HG02759 (cell line): ENCODE measurements around the gene LRRC36.
"Not testable (repeated sequence)": the region's sequence is repeated elsewhere in the genome, so short reads cannot be mapped to it uniquely, and the experiment has no call there.

ENCODE experiments used
- ATAC-seq: cut with Tn5 transposase; IDR thresholded peaks from one replicate; pipeline ENCODE4 v1.9.1; 2021; ENCODE audit warnings: mild to moderate bottlenecking, moderate library complexity; ENCODE audit not compliant: unreplicated experiment

Gene LRRC36

DNA sequence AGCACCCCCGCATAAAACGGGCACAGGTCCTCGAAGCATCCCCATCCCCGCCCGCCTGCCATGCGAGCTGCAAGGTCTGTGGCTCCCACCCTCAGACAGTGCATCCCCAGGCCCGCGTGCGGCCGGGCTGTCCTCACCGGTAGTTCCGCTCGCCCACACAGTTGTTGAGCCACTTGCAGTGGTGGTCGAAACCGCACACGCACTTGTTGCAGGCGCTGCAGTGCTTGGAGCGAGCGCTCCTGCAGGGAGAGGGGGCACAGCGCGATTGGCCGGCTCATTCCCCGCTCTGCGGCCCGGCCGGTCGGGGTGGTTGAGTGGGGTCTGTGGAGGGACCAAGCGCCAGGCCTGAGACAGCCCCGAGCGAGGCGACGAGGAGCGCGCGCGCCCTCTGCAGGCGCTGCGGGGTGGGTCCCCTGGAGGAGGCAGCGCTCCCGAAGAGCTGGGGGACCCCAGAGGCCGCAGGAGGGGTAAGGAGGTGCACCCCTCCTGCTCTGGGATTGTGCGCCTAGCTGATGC, 72.7 kb downstream of the LRRC36 start:
- no peak for ATAC-seq

DNA sequence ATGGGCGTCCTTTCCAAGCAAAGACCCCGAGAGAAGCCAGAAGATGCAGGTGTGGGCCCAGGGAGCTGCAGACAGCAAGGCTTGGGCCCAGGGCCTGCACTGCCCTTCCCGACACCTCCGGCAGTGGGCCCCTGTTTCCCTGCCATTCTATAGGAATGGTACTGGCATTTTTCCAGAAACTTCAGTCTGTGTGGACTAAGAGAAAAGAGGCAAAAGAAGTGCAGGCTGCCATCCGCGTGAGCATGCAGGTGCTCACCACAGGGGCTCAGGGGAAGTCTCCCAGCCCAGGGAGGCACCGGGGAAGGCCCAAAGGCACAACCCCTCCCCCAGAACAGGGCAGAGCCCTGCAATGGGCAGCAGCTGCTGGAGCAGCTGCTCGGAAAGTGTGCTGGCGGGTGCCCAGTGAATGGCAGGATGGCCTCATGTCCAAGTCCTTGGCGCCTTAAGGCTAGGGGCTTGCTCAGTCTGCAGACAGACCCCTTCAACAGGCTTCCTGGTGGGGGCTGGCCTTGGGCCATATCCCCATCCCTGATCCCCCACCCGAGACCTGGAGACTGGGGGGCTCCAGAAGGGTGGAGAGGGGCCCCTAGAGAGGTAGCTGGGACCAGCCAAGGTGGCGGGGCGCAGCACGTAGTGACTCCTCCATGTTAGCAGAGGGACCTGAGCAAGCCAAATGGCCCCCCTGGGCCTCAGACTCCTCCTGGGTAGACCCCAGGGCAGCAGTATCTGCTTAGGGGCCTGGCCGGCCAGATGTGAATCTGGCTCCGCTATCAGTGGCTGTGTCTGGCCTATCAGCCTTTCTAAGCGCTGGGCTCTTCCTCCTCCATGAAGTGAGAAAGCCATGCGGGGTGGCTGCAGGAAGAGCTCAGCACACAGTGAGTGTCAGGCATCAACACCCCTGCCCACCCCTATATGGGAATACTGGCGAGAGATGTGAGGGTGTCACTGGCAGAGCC, 73.4 kb downstream of the LRRC36 start:
- ATAC-seq: no peak

DNA sequence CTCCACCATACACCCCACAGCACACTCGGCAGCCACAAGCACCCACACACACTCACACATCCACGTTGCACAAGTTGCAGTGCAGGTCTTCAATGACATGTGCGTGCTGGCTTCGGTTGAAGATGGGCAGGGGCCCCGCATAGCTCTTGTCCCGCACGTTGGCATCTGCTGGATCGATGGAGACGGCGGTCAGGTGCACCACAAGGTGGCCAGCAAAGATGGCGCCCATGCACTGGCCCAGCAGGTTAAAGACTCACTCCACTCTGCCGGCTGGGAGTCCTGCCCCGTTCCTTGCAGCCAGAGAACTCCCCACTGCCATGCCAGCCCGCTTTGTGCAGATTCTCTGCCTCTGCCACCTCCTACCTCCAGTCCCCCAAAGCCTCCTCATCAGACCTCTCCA, 74.3 kb downstream of the LRRC36 start:
- ATAC-seq: no peak

DNA sequence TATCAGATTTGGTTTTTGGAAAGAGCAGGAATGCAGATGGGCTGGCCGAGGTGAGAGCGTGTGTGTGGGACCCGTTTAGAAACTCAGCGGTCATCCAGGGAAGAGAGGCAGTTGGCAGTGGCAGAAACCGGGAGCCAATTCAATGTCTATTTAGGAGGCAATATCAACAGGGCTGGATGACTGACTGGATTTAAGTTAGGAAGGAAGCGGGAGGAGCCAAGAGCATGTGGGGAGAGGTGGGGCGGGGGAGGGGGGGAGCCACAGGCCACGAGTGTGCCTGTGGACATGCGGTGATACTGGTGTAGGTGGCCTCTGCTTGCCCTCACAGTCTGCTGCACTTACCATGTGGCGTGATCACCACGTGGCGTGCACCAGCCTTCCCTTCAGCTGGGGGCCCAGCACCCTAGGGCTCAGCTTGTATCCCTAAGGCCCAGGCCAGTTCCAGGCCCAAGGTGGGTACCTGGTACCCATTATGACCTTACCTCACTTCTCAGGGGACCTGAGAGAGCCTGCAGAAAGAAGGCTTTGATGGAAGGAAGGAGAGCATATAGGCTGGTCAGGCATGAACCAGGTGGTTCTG, 77.5 kb downstream of the LRRC36 start:
- ATAC-seq: no peak

DNA sequence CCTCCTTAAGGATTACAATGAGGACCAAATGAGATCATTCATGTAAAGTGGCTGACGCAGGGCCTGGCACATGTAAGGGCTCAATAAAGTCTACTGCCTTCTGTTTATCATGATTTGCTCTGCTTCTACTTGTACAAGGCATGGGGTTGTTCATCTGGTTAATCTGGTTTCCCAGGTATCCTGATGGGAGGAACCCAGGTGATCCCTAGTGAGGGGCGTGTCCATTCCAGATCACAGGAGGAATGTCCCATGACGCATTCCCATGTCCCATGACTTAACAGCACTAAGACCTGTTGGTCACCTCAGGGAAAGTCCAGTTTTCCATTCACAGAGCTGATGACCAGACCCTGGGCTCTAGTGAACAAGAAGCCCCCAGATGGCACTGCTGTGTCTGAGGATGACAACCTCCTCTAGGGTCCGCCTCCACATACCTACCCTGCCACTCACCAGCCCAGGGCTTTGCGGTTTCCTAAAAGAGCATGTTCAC, 78.2 kb downstream of the LRRC36 start:
- no peak for ATAC-seq

DNA sequence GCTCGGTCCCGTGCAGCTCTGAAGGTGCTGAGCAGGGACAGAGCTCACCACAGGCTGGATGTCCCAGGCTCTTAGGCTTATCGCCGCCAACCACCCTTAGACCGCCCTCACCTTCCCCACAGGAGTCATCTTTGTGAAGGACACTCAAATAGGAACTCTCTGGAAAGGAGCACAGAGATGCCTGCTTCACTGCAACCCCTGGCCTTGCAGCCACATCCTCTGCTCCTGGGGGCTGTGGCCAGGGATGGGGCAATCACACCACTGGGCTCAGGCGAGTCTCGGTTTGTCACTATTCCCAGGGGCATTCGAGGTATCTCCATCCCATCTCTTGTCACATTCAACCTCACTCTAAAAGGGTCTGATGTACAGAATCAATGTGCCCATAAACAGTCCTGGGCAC, 78.7 kb downstream of the LRRC36 start:
- ATAC-seq: no peak

DNA sequence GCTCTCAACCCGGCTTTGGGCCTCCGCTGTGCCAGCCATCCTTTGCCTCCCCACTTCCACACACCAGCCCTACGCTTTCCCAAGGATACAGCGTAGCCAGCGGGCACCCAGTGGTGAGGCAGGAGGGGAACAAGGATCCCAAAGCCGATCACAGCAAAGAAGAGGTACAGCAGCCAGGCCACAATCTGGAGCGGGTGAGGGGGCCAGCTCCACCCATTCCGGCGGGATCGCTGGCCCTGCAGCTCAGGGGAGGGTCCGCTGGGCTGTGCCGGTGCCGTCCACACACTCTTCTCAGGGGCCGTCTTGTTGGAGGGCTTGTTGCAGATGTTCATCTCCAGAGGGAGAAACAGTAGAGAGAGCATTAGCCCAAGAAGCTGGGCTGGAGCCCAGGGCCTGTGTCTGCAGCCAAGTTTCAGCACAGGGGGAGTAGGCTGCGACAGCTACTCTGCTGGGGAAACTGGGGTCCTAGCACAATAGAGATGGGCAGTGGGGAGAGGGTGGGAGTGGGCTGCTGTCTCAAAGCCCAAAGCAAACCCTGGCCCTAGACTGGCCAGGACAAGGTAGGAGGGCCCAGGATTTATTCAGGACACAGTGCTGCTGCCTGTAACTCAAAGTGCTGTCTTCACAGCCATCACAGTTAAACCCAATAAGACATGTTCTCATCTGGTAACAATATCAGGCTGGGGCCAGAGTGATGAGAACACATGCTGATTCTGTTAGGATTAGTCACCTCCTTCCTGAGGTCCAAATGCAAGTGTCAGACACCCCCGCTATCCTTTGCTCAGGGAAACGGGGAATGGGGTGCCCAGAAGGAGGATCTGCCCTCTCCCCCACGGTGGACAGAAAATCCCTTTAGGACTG, 79.7 kb downstream of the LRRC36 start:
- ATAC-seq: no peak

DNA sequence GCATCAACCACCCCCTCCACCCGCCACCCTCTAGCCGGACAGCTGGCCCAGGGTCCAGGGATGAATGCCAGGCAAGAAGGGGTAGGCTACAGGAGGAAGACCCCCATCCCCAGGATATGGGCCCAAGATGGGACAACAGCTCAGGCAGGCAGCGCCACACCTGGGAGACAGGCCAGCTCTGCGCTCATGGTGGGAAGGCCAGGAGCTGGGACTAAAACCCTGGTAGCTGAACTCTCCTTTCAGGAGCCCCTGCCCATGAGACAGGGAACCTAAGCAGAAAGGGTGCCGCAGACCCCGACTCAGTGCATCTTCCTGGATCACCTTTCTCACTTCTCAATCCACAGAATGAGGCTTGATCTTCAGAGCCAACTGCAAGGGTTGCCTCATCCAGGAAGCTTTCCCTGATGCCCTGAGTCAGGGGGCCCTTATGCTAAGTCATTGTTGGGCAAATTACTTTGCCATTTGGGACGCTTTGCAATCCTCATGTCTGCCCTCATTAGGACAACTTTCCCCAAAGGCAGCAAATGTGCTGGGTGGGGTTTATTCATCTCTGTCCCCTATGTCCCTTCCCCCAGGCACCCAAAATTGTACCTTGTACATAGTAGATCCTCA, 80.7 kb downstream of the LRRC36 start:
- no peak for ATAC-seq

DNA sequence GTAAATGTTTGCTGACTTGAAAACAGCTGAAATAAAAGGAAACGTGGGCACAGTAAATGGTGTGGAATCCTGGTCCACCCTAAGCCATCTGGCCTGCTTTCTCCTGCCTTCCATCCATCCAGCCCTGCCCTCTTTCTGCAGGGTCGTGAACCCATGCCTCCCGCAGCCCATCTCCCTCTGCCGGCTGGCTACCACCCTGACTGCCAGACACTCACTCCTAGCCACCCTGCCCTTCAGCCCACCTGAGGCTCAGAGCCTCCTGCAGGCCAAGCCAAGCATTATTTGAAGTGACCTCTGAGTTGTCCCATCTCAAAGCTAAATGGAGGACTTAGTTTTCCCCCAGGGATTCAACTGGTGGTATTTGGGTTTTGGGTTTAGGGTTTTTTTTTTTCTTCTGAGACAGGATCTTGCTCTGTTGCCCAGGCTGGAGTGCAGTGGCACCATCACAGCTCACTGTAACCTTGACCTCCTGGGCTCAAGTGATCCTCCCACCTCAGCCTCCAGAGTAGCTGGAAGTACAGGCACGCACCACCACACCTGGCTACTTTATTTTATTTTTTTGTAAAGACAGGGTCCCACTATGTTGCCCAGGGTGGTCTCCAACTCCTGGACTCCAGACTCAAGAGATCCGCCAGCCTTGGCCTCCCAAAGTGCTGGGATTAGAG, 81.3 kb downstream of the LRRC36 start:
- no peak for ATAC-seq

DNA sequence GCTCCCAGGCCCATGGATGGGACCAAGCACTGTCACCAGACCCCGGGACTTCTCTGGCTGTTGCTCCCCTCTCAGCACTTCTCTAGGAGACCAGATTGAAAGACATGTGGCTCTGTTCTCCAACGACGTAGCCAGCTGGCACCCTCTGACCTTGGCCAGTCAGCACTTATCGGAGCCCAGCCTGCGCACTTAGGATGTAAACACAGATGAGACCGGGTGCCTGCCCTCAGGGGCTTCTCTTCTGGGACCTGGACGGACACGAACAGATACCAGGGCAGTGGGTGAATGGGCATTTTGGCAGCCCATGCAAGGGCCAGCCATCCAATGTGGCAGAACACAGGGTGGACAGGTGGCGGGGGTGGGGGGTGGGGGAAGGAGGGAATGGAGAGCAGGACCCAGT, 83.0 kb downstream of the LRRC36 start:
- ATAC-seq: no peak

DNA sequence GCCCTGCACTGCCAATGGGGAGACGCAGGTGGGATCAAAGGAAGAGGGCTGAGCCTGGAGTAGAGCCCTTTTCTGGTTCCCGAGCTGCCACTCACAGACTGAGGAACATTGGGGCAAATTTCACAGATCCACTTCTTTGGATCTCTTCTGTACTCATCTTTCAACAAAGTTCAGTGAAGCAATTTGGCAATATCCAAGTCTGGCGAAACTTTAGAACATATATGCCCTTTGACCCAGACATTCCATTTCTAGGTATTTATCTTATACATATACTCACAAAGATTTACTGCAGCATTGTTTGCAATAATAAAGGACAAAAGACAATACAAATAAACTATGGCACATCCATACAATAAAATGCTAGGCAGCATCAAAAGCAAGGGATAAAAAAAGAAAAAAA, 84.7 kb downstream of the LRRC36 start:
- ATAC-seq: no peak

DNA sequence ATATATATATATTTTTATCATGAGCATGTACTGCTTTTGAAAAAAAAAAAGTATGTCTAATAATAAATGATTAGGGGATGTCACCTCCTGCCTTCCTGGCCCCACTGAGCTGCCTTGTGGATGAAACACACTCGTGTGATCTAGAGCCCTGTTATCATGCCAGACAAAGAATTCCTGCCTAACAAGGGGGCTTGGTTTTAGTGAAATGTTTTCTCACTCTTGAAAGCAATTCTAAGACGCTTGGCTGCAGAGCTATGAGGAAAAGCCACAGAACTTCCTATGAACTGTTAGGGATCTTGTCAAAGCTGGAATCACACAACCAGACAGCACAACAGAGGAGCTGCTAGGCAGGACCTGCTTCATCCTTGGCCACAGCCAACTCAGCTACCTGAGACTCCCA, 85.7 kb downstream of the LRRC36 start:
- ATAC-seq: no peak

DNA sequence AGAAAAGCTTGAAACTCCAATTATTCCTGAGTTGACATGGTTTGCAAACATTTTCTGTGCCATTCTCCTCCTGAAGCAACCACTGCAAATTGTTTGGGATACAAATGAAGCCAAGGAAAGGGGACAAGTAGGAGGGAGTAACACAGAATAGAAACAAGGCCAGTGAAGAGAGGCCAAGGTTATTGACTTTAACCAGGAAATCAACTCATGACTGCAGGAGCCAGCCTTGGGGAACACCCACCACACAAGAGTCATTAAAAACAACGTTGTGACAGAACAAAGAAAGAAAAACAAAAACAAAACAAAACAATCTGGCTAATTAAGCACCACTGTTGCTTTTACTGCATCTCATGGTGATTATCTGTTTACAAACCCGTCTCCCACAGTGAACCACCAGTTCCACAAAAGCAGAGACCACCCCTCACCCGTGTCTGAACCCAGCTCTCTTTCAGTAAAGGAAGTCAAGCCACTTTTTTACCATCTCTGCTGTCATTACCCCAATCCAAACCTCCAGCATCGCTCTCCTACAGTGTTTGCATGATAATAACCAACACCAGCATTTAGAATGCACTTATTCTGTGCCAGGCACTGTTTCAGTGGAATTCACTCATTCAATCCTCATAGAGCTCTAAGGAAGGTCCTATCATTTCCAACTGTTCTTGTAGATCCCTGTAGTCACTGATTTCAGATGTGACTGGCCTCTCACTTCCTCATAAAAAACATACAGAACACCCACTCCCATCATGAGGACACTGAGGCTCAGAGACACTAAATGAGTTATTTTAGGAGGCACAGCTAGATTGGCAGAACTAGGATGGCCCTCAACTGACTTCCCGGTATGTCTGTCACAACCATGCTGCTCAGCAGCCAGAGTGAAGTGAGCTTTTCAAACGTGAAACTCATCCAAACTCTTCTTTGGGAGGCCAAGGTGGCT, 87.6 kb downstream of the LRRC36 start:
- ATAC-seq: no peak

DNA sequence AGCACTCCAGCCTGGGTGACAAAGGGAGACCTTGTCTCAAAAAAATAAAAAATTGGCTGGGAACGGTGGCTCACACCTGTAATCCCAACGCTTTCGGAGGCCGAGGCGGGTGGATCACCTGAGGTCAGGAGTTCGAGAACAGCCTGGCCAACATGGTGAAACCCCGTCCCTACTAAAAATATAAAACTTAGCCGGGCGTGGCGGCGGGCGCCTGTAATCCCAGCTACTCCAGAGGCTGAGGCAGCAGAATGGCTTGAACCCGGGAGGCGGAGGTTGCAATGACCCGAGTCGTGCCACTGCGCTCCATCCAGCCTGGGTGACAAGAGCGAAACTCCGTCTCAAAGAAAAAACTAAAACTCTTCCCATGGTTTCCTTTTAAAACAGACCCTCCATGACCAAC, 88.8 kb downstream of the LRRC36 start:
- not testable (repeated sequence) for ATAC-seq

DNA sequence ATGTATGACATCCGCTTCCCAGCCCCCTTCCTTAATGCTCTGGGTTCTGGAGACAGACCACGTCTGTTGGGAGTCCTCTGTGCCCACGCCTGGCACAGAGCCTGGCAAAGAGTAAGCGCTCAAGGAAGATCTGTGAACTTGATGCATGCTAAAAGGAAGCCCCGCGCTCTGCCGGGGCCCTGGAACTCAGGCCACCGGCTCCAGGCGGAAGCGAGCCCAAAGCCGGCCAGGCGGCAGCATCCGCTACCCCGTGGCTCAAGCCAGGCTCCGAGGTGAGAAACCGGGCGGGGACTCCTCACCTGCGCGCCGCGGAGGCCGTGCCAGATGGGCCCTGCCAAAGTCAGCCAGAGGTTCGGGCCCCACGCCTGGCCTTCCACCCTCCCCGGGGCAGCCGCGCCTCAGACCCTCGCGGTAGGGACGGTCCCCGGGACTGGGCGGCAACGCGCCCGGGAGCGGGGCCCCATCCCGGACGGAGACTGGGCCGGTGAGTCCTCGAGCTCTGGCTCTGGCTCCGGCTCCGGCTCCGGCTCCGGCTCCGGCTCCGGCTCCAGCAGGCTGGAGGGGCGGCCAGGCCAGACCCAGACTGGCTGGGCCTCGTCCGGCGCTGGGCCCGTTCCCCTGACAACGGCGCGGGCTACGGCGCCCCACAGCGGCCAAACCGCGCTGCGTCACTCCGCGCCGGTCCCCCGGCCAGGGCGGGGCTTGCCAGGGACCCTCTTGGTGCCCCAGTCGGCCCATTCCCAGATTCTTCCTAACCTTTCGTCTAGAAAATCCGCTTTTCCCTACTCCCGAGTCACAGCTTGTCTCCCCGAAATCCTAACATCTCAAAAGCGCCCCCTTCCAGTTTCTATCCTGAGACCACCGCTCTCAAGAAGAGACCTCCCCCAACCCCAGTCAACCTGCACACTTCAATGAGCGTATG, 89.5 kb downstream of the LRRC36 start, which contains the start of gene ZDHHC1:
Gene ZDHHC1, minus strand, starts transcription at position 606 of the 922 bp plus-strand sequence. CDS start 8,702 bp downstream, outside the sequence.
- ATAC-seq: peak; percentile 78

DNA sequence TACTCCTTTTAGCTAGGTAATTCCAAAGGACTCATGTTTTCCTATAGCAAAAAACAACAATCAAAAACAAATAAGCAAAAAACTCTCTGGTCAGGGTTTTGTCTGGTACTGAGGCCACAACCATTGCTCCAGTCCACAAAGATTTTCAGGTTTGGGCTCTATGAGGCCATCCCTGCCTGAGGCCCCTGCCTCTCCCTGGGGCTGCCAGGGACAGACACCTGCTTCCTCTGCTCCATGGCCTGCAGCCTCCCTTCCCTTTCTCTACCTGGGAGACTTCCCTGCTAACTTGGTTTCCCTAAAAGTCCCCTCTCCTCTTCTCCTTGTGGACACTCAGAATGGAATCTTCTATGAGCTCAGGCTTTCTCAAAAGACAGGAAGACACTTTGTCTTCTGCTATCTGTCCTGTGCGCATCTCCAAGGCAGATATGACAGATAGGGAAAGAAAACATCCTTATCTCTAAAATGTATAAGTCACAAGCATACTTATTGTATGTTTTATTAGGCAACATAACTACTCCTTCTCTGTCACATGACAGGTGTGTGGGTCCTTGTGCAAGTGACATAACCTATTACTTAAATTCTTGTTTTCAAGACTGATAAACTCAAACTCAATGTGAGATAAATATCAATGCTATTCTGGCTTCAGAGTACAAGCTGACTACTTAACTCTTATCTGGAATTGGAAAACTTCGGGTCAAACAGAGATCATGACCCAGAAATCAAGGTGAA, 90.9 kb downstream of the LRRC36 start:
- no peak for ATAC-seq

DNA sequence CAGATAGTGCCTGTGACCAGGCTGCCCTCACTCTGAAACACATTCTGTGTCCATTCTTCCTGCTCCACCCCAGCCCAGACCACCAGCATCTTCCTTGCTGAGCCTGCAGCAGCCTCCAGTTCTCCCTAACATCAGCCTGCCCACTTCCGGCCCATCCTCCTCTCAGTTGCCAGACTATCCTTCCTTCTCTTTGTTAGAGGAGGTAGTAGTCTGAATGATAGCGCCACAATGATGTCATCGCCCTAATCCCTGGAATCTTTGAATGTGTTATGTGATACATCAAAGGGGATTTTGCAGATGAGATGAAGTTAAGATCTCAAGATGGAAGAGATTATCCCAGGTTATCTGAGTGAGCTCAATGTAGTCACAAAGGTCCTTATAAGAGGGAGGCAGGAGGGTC, 92.9 kb downstream of the LRRC36 start:
- ATAC-seq: no peak
